Liver (tissue), 9 donors: Measurements from ENCODE around the gene LRRC47. TPM values are rescaled to one million over a fixed set of nuclear protein-coding genes. Genes with fewer than 3 reads are reported as not detected.

Source experiments
- DNase-seq: peaks from one replicate; pipeline ENCODE4 v3.0.0-alpha.2; 2017; ENCODE audit warnings: low spot score
- H3K27ac ChIP-seq, 2 donors: one replicate each; pipeline ENCODE4 v1.7.0; 2013; ENCODE audit warnings: inconsistent platforms in 2 of 2, low read length in 2 of 2, control low read depth in 1 of 2, low read depth in 1 of 2, mild to moderate bottlenecking in 1 of 2
- H3K27me3 ChIP-seq, 4 donors: one replicate each; pipeline versions ENCODE4 v1.6.1 to v1.7.0; 2013; ENCODE audit warnings: low read length in 3 of 4, inconsistent platforms in 1 of 4, mild to moderate bottlenecking in 1 of 4, moderate library complexity in 1 of 4; ENCODE audit not compliant: control insufficient read depth in 4 of 4, insufficient read depth in 4 of 4
- H3K36me3 ChIP-seq, 4 donors: one replicate each; pipeline versions ENCODE4 v1.6.1 to v1.7.0; 2013; ENCODE audit warnings: low read length in 3 of 4, mild to moderate bottlenecking in 3 of 4, low read depth in 1 of 4, moderate library complexity in 1 of 4; ENCODE audit not compliant: control insufficient read depth in 4 of 4, insufficient read depth in 3 of 4
- H3K4me1 ChIP-seq, 4 donors: one replicate each; pipeline versions ENCODE4 v1.6.1 to v1.7.0; 2013; ENCODE audit warnings: low read length in 3 of 4, mild to moderate bottlenecking in 3 of 4, moderate library complexity in 1 of 4; ENCODE audit not compliant: control insufficient read depth in 4 of 4, insufficient read depth in 4 of 4
- H3K4me3 ChIP-seq, 3 donors: one replicate each; pipeline versions ENCODE4 v1.6.1 to v1.7.0; 2013; ENCODE audit warnings: low read length in 3 of 3, control low read depth in 1 of 3, low read depth in 1 of 3, mild to moderate bottlenecking in 1 of 3
- H3K9ac ChIP-seq, 2 donors: one replicate each; pipeline ENCODE4 v1.7.0; 2013; ENCODE audit warnings: low read length in 2 of 2, mild to moderate bottlenecking in 2 of 2, moderate library complexity in 2 of 2, control low read depth in 1 of 2, low read depth in 1 of 2
- H3K9me3 ChIP-seq, 4 donors: one replicate each; pipeline versions ENCODE4 v1.6.1 to v1.7.0; 2013; ENCODE audit warnings: low read length in 3 of 4; ENCODE audit not compliant: control insufficient read depth in 4 of 4
- ATF3 ChIP-seq: IDR thresholded peaks from 2 replicates; pipeline ENCODE4 v1.6.1; 2016; ENCODE audit warnings: antibody characterized with exemption
- CTCF ChIP-seq: fragments of 150-350 bp; IDR thresholded peaks from 2 replicates; pipeline ENCODE4 v1.5.1; 2017; ENCODE audit warnings: improper control_type of control experiment, low read depth, low read length; ENCODE audit not compliant: missing input control
- EGR1 ChIP-seq, 2 donors: IDR thresholded peaks; 2 replicates each; pipeline ENCODE4 v1.6.1; 2016 to 2018; ENCODE audit warnings: antibody characterized with exemption in 2 of 2, low read depth in 2 of 2
- FOXA1 ChIP-seq: IDR thresholded peaks from 2 replicates; pipeline ENCODE4 v1.6.1; 2016; ENCODE audit warnings: antibody characterized with exemption
- FOXA2 ChIP-seq: IDR thresholded peaks from 2 replicates; pipeline ENCODE4 v1.6.1; 2016; ENCODE audit warnings: antibody characterized with exemption
- GABPA ChIP-seq, 2 donors: IDR thresholded peaks in 1 of 2; conservative IDR thresholded peaks in 1 of 2; 2 replicates each; pipeline ENCODE4 v1.6.1; 2016; ENCODE audit warnings: antibody characterized with exemption in 2 of 2, mild to moderate bottlenecking in 1 of 2, moderate library complexity in 1 of 2
- HNF4A ChIP-seq, 2 donors: conservative IDR thresholded peaks; 2 replicates each; pipeline ENCODE4 v1.6.1; 2016; ENCODE audit warnings: antibody characterized with exemption in 2 of 2, mild to moderate bottlenecking in 2 of 2
- HNF4G ChIP-seq: IDR thresholded peaks from 2 replicates; pipeline ENCODE4 v1.6.1; 2016; ENCODE audit warnings: antibody characterized with exemption
- JUND ChIP-seq, 2 donors: IDR thresholded peaks; 2 replicates each; pipeline ENCODE4 v1.6.1; 2016; ENCODE audit warnings: antibody characterized with exemption in 2 of 2
- NR2F2 ChIP-seq: IDR thresholded peaks from 2 replicates; pipeline ENCODE4 v1.6.1; 2016; ENCODE audit warnings: antibody characterized with exemption
- RAD21 ChIP-seq, 2 donors: IDR thresholded peaks; 2 replicates each; pipeline ENCODE4 v1.6.1; 2016; ENCODE audit warnings: antibody characterized with exemption in 2 of 2, mild to moderate bottlenecking in 2 of 2
- RXRA ChIP-seq, 2 donors: IDR thresholded peaks; 2 replicates each; pipeline ENCODE4 v1.6.1; 2017 to 2018; ENCODE audit warnings: antibody characterized with exemption in 2 of 2, mild to moderate bottlenecking in 1 of 2
- SP1 ChIP-seq: IDR thresholded peaks from 2 replicates; pipeline ENCODE4 v1.6.1; 2018; ENCODE audit warnings: antibody characterized with exemption, mild to moderate bottlenecking
- TAF1 ChIP-seq: conservative IDR thresholded peaks from 2 replicates; pipeline ENCODE4 v1.6.1; 2016; ENCODE audit warnings: antibody characterized with exemption, mild to moderate bottlenecking
- YY1 ChIP-seq: IDR thresholded peaks from 2 replicates; pipeline ENCODE4 v1.6.1; 2016; ENCODE audit warnings: antibody characterized with exemption, mild to moderate bottlenecking
- WGBS: extraction: QIAGEN DNeasy Blood & Tissue Kit; methylation state at CpG from one replicate; pipeline ENCODE4 v1.1.7; 2013; 5-methylcytosine and 5-hydroxymethylcytosine counted together
- polyA plus RNA-seq, 2 donors: library from polyadenylated mRNA; stranded (reverse) in 1 of 2; unstranded in 1 of 2; fragments of 200-250 nt in 1 of 2; fragments of >200 nt in 1 of 2; fragmentation: Nextera tagmentation in 1 of 2; extraction: Ambion mirVana in 1 of 2; gene quantifications; one replicate each; pipeline versions ENCODE4 v1.2.1 to v1.2.3, GENCODE V29; 2013 to 2015
- total RNA-seq, 2 donors: library from RNA; depleted of rRNA; stranded (reverse); fragments of >200 nt; gene quantifications; one replicate each; pipeline ENCODE4 v1.2.3, GENCODE V29; 2014
- donor health status: healthy.
- donor health status: healthy.
- donor health status: healthy.
- donor health status: healthy.
- donor health status: healthy.

Gene LRRC47
- total and polyA plus RNA-seq, 4 donors, result 8.7 to 23.8 (median 15.4) TPM

- 8% methylated on average over 55 of the region's 55 CpGs for WGBS
- H3K27ac ChIP-seq, result peak within 1 kb of the TSS; percentile 27 to 47
- DNase-seq, result peak; percentile 70
These were observed 23.4 kb downstream of the LRRC47 start, which contains the start of gene SMIM1 for GRCh38 chr1:3772715-3773571. Gene SMIM1 (plus strand): TSS chr1:3772749. CDS start chr1:3775374, 2,625 bp downstream.

GRCh38 chr1:3772027-3772714, 24.1 kb downstream of the LRRC47 start:
- Histone ChIP-seq H3K9ac (no peak overlapping the region), H3K4me3 (peak overlapping the region in 2 of 3 donors; percentile 15 to 77), H3K27ac (no peak overlapping the region), H3K9me3 (no peaks in the 10 kb centered on the region), H3K36me3 (no peaks in the 10 kb centered on the region), H3K4me1 (peaks cover 22 to 52% (median 41%) of the 10 kb centered on the region in 4 donors), H3K27me3 (no peaks in the 10 kb centered on the region)
- no peak for TF ChIP-seq EGR1 (IDR thresholded peaks at IDR 0.05; ENCODE audit: low read depth in 2 of 2)
- TF ChIP-seq TAF1, result no peak
- no peak for TF ChIP-seq ATF3
- no peak for TF ChIP-seq GABPA (IDR thresholded peaks at IDR 0.05 in 1 of 2, conservative IDR thresholded peaks at IDR 0.05 in 1 of 2)
- TF ChIP-seq YY1, result no peak
- no peak for TF ChIP-seq RAD21 (IDR thresholded peaks at IDR 0.05)
- no peak for TF ChIP-seq JUND (IDR thresholded peaks at IDR 0.05)
- no peak for TF ChIP-seq FOXA2
- no peak for TF ChIP-seq HNF4A (conservative IDR thresholded peaks at IDR 0.05)
- TF ChIP-seq NR2F2, result no peak
- no peak for TF ChIP-seq SP1
- 2% methylated on average over 61 of the region's 61 CpGs for WGBS
- DNase-seq, result peak; percentile 99

More at GRCh38 chr1:3772715-3773571, 23.4 kb downstream of the LRRC47 start, which contains the start of gene SMIM1:
- peak in 1 of 2 donors; percentile 1 for TF ChIP-seq RXRA (IDR thresholded peaks at IDR 0.05)
- no peak for TF ChIP-seq FOXA2
- Histone ChIP-seq H3K27me3 (no peaks in the 10 kb centered on the region), H3K9me3 (no peaks in the 10 kb centered on the region), H3K36me3 (no peaks in the 10 kb centered on the region), H3K4me1 (peaks cover 22 to 51% (median 41%) of the 10 kb centered on the region in 4 donors), H3K4me3 (peak within 1 kb of the TSS; percentile 45 to 77 (median 67)), H3K9ac (peak within 1 kb of the TSS in 1 of 2 donors; percentile 21)

- no peak overlapping the region for H3K27ac ChIP-seq
- WGBS, result 74% methylated on average over 32 of the region's 32 CpGs
- H3K36me3 ChIP-seq, result no peaks in the 10 kb centered on the region
- H3K9me3 ChIP-seq, result no peaks in the 10 kb centered on the region
- peaks cover 21 to 48% (median 40%) of the 10 kb centered on the region in 4 donors for H3K4me1 ChIP-seq
- H3K9ac ChIP-seq, result no peak overlapping the region
- DNase-seq, result no peak
- peak overlapping the region in 1 of 3 donors; percentile 77 for H3K4me3 ChIP-seq
- no peaks in the 10 kb centered on the region for H3K27me3 ChIP-seq
- TF ChIP-seq RAD21 (IDR thresholded peaks at IDR 0.05), result no peak
- TF ChIP-seq HNF4G, result no peak
- no peak for TF ChIP-seq CTCF
- TF ChIP-seq JUND (IDR thresholded peaks at IDR 0.05), result no peak
- TF ChIP-seq YY1, result no peak
- no peak for TF ChIP-seq FOXA1
- no peak for TF ChIP-seq EGR1 (IDR thresholded peaks at IDR 0.05; ENCODE audit: low read depth in 2 of 2)
These were observed 24.9 kb downstream of the LRRC47 start for GRCh38 chr1:3771108-3772026.
